Measurements from ENCODE around the gene GSK3B.
"Not testable (repeated sequence)": the region's sequence is repeated elsewhere in the genome, so short reads cannot be mapped to it uniquely, and the experiment has no call there.

Gene GSK3B

GRCh38 chr3:120013481-120013880 lies 80.8 kb downstream of the GSK3B start:
- DNase-seq (ENCODE audit: low read depth in 2 of 2): no peak

- not testable (repeated sequence) for DNase-seq (ENCODE audit: low read depth in 2 of 2)
Observed at GRCh38 chr3:120005741-120006140, 88.5 kb downstream of the GSK3B start.

GRCh38 chr3:120004008-120004498 lies 90.2 kb downstream of the GSK3B start:
- DNase-seq (ENCODE audit: low read depth in 2 of 2): peak; percentile 7 to 8

GRCh38 chr3:119998166-119998565 lies 96.1 kb downstream of the GSK3B start:
- DNase-seq (ENCODE audit: low read depth in 2 of 2): no peak

GRCh38 chr3:119990888-119991287 lies 103.4 kb downstream of the GSK3B start:
- DNase-seq (ENCODE audit: low read depth in 2 of 2): no peak

- DNase-seq (ENCODE audit: low read depth in 2 of 2): no peak
Observed at GRCh38 chr3:119989981-119990655, 104.1 kb downstream of the GSK3B start.

GRCh38 chr3:119986812-119987211 lies 107.4 kb downstream of the GSK3B start:
- not testable (repeated sequence) for DNase-seq (ENCODE audit: low read depth in 2 of 2)

GRCh38 chr3:119981386-119981785 lies 112.9 kb downstream of the GSK3B start:
- DNase-seq (ENCODE audit: low read depth in 2 of 2): no peak

GRCh38 chr3:119978554-119979208 lies 115.6 kb downstream of the GSK3B start:
- DNase-seq (ENCODE audit: low read depth in 2 of 2): no peak

GRCh38 chr3:119977353-119977752 lies 116.9 kb downstream of the GSK3B start:
- no peak for DNase-seq (ENCODE audit: low read depth in 2 of 2)

GRCh38 chr3:119976214-119976613 lies 118.0 kb downstream of the GSK3B start:
- DNase-seq (ENCODE audit: low read depth in 2 of 2): no peak

- DNase-seq (ENCODE audit: low read depth in 2 of 2): no peak
Observed at GRCh38 chr3:119974656-119975055, 119.6 kb downstream of the GSK3B start.

GRCh38 chr3:119973018-119973646 lies 121.1 kb downstream of the GSK3B start:
- DNase-seq (ENCODE audit: low read depth in 2 of 2): no peak

- DNase-seq (ENCODE audit: low read depth in 2 of 2): no peak
Observed at GRCh38 chr3:119969759-119970158, 124.5 kb downstream of the GSK3B start.

GRCh38 chr3:119967353-119968006 lies 126.8 kb downstream of the GSK3B start:
- no peak for DNase-seq (ENCODE audit: low read depth in 2 of 2)

GRCh38 chr3:119965692-119966091 lies 128.6 kb downstream of the GSK3B start:
- DNase-seq (ENCODE audit: low read depth in 2 of 2): no peak

- DNase-seq (ENCODE audit: low read depth in 2 of 2): no peak
Observed at GRCh38 chr3:119964294-119964693, 130.0 kb downstream of the GSK3B start.

GRCh38 chr3:119955972-119956371 lies 138.3 kb downstream of the GSK3B start:
- DNase-seq (ENCODE audit: low read depth in 2 of 2): no peak

- no peak for DNase-seq (ENCODE audit: low read depth in 2 of 2)
Observed at GRCh38 chr3:119950666-119951325, 143.5 kb downstream of the GSK3B start.

- DNase-seq (ENCODE audit: low read depth in 2 of 2): no peak
Observed at GRCh38 chr3:119945291-119945690, 149.0 kb downstream of the GSK3B start.

GRCh38 chr3:119944091-119944490 lies 150.2 kb downstream of the GSK3B start:
- no peak for DNase-seq (ENCODE audit: low read depth in 2 of 2)

GRCh38 chr3:119939077-119939476 lies 155.2 kb downstream of the GSK3B start:
- no peak for DNase-seq (ENCODE audit: low read depth in 2 of 2)

Data from stimulated activated CD8-positive, alpha-beta memory T cell treated with anti-CD3 and anti-CD28 coated beads, Interleukin-2, amount 100 ng/mL, for 48 hours (primary cell).